ENCODE data around the gene ANKS1B.
"Not testable (repeated sequence)": the region's sequence is repeated elsewhere in the genome, so short reads cannot be mapped to it uniquely, and the experiment has no call there.

Gene ANKS1B

DNA sequence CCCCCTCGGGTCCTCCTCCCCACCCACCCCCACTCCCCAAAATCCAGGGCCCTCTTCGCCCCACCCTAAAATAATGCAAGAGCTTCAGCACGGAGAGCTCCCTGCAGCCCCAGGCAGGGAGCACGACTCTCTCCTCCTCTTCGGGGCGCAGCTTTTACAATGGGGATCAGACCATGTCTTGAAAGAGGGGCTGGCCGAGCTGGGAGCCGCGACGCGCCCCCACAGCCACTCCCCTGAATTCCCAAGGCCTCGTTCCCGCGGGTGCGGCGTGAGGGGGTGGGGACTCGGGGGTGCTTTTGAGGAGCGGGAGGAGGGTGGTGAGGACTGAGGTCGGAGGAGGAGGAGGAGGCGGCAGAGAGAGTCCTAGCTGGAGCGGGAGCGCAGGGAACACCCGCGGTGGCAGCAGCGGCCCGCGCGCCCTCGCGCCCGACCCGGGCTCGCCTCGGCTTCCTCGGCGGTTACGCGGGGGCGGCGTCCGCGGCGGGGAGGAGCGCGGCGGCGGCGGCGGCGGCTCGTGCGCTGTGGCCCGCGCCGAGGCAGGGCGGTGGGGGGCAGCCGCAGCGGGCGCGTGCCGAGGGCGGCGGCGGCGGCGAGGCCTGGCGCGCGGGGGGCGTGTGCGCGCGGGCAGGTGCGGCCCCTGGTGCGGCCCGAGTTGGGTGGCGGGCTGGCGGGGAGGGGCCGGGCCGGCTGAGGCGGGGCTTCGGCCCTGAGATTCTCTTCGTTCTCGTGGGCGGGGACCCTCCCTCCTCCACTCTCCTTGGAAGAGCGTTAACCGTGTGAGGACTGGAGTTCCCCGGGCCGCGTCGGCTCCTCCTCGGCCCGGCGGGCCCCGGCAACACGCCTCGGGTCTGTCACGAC is at the start of gene ANKS1B:
TSS of gene ANKS1B (minus strand) at position 666 of the 858 bp plus-strand sequence. CDS start 699 bp downstream, outside the sequence.
- DNase-seq, result peak; percentile 96

DNA sequence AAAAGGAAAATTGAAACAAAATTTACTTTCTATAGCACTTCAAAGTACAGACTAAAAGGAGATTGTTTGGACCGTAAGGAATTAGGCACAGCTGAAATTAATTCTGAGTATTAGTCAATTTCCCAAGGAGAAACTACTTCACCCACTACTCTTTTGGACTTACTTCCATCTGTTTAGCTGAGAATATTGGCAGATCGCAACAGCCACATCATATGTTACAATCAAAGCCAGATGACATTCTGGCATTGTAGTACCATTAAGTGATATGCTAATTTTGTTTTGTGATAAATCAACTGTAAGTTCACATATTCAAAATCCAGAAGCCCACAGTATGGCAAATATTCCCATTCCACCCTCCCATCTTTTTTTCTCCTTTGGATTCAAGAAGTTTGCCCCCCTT is 47.1 kb upstream of the ANKS1B start:
- DNase-seq, result no peak

GRCh38 chr12:100027671-100028070 is 42.9 kb upstream of the ANKS1B start:
- DNase-seq, result no peak

GRCh38 chr12:100026241-100026640 is 41.5 kb upstream of the ANKS1B start:
- DNase-seq, result no peak

- no peak for DNase-seq
These were observed 40.3 kb upstream of the ANKS1B start for GRCh38 chr12:100024974-100025555.

- peak; percentile 16 for DNase-seq
These were observed 35.6 kb upstream of the ANKS1B start for GRCh38 chr12:100020370-100020769.

GRCh38 chr12:100017056-100017455 is 32.3 kb upstream of the ANKS1B start:
- no peak for DNase-seq

DNA sequence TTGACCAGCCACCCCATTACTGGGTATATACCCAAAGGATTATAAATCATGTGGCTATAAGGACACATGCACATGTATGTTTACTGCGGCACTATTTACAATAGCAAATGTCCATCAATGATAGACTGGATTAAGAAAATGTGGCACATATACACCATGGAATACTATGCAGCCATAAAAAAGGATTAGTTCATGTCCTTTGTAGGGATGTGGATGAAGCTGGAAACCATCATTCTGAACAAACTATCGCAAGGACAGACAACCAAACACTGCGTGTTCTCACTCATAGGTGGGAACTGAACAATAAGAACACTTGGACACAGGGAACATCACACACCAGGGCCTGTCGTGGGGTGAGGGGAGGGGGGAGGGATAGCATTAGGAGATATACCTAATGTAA is 31.6 kb upstream of the ANKS1B start:
- not testable (repeated sequence) for DNase-seq

DNA sequence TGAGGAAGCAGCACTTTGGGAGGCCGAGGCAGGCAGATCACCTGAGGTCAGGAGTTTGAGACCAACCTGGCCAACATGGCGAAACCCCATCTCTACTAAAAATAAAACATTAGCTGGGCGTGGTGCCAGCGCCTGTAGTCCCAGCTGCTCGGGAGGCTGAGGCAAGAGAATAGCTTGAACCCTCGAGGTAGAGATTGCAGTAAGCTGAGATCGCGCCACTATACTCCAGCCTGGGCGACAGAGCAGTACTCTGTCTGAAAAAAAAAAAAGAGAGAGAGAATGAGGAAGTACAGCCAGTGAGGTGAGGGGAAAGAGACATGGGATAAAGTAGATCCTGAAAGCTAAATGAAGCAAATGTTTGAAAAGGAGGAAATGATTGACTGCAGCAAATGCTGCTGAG is 21.1 kb upstream of the ANKS1B start:
- DNase-seq, result peak; percentile 34

DNA sequence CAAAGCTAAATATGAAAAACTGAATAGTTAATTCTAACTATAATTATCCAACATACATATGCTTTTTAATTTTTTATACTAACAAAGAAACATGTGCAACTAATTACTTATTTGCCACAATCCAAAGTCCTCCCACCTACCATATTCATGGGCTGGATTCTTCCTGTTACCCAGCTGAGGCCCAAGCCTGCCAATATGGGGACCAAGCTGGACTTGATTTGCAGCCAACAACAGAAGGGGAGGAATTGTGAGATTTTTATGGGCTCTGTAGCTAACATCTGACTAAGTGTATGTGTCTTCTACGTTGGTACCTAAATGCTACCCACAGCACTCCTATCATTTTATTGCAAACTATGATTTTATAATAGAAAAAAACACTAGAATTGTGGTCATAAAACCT is 13.1 kb upstream of the ANKS1B start:
- DNase-seq, result peak; percentile 32

GRCh38 chr12:99996095-99996494 is 11.4 kb upstream of the ANKS1B start:
- DNase-seq, result no peak

GRCh38 chr12:99985631-99986030 is 895 bp upstream of the ANKS1B start:
- DNase-seq, result peak; percentile 57

GRCh38 chr12:99985129-99985570 is 414 bp upstream of the ANKS1B start:
- DNase-seq, result peak; percentile 62

GRCh38 chr12:99983456-99984258 is 1.1 kb downstream of the ANKS1B start:
- DNase-seq, result peak; percentile 88

DNA sequence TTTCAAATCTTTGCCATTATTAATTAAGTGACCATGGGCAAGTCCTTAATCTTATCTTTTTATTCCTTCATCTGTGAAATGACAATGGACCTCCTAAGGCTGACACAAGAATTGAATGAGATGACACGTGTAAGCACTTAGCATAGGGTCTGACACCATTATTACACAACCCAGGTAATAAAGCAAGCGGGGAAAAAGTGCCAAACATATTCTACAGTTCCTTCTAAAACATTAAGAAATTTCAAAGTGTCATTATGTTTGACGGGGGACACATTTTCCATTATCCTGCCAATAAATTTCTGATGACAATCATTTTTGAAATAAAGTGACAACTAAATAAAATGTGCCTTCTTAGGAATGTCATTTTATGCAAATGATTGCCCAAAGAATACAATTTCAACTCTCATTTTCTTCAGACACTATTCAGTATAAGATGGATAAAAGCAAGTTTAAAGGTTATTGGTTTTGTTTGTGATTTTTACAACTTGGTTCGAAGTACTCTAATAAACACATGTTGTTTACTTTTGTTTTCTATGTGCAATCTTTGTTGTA is 3.0 kb downstream of the ANKS1B start:
- DNase-seq, result peak; percentile 34

DNA sequence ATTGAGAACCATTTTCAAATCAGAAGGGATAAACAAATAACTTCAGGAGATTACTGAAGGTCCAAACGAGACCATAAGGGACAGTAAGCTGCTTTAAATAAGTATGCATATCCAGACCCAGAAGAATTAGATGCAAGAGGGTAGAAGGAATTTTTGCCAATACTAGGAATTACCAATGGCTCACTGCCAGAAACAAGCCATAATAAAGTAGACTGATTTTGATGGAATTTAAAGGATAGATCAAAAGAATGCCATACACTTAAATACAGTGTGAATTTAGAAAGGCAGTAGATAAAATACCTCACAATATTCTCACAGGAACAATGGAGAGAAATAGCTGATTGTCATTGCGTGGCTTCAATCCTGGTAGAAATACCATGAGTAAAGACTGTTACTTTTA is 5.3 kb downstream of the ANKS1B start:
- DNase-seq, result no peak

GRCh38 chr12:99978152-99978551 is 6.6 kb downstream of the ANKS1B start:
- DNase-seq, result peak; percentile 15

DNA sequence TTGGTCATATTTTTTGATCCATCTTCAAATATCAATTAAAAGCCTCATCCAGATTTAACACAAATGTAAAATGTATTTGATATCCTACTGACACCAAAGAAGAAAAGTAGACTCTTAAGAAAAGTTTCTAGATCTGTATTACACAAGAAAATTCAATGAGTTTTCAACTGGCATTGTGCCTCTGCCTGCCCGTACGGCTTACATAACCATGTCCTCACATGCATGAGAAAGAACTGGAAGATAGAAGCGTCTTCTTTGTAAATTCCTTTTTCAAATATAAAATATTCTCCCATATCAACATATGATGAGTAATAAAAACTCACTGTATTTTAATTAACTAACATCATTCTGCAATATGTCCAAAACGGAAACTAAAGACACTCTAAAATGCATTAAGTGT is 7.2 kb downstream of the ANKS1B start:
- DNase-seq, result no peak

GRCh38 chr12:99976762-99977161 is 8.0 kb downstream of the ANKS1B start:
- no peak for DNase-seq

DNA sequence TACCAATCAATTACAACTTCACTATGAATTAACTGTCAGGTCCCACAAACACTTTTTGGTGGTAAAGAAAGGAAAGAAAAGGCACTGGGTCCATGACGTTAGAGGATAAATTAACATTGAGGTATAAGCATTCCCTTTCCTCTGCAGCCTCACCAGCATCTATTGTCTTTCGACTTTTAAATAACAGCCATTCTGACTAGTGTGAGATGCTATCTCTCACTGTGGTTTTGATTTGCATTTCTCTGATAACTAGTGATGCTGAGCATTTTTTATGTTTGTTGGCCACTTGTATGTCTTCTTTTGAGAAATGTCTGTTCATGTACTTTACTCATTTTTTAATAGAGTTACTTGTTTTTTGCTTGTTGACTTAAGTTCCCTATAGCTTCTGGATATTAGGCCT is 9.4 kb downstream of the ANKS1B start:
- no peak for DNase-seq

DNA sequence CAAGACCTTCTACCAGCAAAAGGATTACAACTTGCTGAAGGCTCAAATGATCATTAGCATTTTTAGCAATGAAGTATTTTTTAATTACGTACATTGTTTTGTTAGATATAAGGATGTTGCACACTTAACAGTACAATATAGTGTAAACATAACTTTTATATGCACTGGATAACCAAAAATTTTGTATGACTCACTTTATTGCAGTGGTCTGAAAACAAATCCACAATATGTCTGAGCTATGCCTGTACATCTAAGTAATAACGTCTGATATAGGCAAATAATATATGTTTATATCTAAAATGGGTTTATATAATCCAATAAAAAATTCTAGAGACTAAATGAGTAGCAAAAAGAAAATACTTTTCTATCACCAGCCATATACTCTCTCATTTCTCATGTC is 10.6 kb downstream of the ANKS1B start:
- no peak for DNase-seq

GRCh38 chr12:99966429-99966828 is 18.3 kb downstream of the ANKS1B start:
- DNase-seq, result no peak

DNA sequence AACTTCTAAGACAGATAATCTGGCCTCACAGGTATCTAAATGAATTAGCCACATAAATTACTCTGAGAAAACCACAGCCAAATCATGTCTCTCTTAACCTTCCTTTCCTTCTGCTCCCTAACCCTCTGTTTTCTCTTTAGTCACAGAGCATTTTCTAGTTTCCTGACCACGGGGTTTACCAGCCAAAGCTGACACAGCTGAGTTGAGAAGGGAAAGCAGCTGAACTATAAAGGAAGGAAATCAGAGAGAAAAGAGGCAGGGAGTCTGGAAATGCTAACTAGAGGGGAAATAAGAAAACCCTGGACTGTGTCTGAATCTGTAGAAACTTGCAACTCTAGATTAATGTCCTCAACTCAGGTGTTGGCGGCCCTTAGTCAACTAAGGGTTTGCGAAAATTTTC is 24.4 kb downstream of the ANKS1B start:
- peak; percentile 89 for DNase-seq

Data from NCI-H69 (cell line).